Neural cell (in vitro differentiated cells): Measurements from ENCODE around the gene ADO.

Experiments used
- CTCF ChIP-seq: fragments of 450-650 bp; IDR thresholded peaks from 2 replicates; pipeline ENCODE4 v1.5.1; 2014; ENCODE audit warnings: antibody characterized with exemption, mild to moderate bottlenecking, moderate library complexity; ENCODE audit not compliant: poor library complexity, severe bottlenecking
- EP300 ChIP-seq: fragments of 450-650 bp; conservative IDR thresholded peaks from 2 replicates; pipeline ENCODE4 v1.6.1; 2014; ENCODE audit warnings: antibody characterized with exemption, mild to moderate bottlenecking, moderate library complexity; ENCODE audit not compliant: poor library complexity, severe bottlenecking
- EZH2 ChIP-seq: fragments of 200-600, 300-800 bp; shearing (Covaris generic), sonication (generic); IDR thresholded peaks from 2 replicates; pipeline ENCODE4 v1.6.1; 2014; ENCODE audit warnings: antibody characterized with exemption, low read length, borderline replicate concordance, mild to moderate bottlenecking; ENCODE audit not compliant: insufficient read depth, poor library complexity, severe bottlenecking
- POLR2AphosphoS5 ChIP-seq: IDR thresholded peaks from 2 replicates; pipeline ENCODE4 v1.6.1; 2012
- TAF1 ChIP-seq: IDR thresholded peaks from 2 replicates; pipeline ENCODE4 v1.6.1; 2012; ENCODE audit warnings: low read depth

DNA sequence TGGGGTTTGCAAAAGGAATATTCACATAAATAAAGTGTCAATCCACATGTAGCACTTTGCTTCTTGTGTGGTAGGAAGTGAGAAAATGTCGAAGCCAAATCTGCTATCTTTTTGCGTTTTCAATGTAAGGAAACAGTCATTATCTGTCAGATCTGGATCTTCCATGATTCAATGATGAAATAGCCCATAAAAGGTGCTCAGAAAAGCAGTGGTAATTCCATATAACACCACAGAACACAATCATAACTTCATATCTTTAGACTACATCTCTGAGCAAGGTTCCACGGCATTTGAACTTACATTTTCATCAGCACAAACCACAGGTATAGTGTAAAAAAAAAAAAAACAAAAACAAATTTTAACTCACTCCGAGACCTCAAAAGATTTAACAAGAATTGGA lies 51.5 kb downstream of the ADO start:
- TF ChIP-seq CTCF (no peak), EZH2 (no peak), POLR2AphosphoS5 (no peak), EP300 (no peak), TAF1 (no peak)
